ENCODE measurements around the gene MEGF6.
"Not testable (repeated sequence)": the region's sequence is repeated elsewhere in the genome, so short reads cannot be mapped to it uniquely, and the experiment has no call there.

The MEGF6 gene

DNA sequence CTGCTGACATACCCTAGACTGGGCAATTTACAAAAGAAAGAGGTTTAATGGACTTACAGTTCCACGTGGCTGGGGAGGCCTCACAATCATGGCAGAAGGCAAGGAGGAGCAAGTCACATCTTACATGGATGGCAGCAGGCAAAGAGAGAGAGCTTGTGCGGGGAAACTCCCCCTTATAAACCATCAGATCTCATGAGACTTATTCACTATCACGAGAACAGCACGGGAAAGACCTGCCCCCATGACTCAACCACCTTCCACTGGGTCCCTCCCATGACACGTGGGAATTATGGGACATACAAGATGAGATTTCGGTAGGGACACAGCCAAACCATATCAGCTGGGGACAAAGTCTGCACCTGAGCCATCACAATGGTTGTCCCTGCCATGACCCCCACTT, 35.8 kb downstream of the MEGF6 start:
- not testable (repeated sequence) for DNase-seq (ENCODE audit: low spot score)

DNA sequence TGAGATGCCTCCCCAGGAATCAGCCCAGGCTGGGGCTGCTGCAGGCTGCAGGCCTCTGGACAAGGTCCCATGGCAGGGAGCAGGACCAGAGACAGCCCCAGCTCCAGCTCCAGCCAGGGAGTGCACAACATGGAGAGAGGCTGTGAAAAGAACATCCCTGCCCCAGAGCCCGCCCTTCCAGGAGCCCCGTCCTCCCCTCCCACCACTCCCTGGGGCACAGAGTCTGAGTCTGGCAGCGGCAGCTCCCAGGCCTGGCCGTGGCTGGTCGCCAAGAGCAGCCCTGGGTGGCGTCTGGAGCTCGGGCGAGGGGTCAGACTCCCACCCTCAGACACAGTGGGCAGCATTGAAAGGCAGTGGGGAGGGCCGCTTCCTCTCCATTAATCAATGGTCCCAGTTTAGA, 37.8 kb downstream of the MEGF6 start:
- no peak for DNase-seq (ENCODE audit: low spot score)

DNA sequence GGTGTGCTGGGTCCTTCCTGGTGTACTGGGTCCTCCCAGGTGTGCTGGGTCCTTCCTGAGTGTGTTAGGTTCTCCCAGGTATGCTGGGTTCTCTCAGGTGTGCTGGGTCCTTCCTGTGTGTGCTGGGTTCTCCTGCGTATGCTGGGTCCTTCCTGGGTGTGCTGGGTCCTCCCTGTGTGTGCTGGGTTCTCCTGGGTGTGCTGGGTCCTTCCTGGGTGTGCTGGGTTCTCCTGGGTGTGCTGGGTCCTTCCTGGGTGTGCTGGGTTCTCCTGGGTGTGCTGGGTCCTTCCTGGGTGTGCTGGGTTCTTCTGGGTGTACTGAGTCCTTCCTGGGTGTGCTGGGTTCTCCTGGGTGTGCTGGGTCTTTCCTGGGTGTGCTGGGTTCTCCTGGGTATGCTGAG, 38.7 kb downstream of the MEGF6 start:
- DNase-seq (ENCODE audit: low spot score), result not testable (repeated sequence)

DNA sequence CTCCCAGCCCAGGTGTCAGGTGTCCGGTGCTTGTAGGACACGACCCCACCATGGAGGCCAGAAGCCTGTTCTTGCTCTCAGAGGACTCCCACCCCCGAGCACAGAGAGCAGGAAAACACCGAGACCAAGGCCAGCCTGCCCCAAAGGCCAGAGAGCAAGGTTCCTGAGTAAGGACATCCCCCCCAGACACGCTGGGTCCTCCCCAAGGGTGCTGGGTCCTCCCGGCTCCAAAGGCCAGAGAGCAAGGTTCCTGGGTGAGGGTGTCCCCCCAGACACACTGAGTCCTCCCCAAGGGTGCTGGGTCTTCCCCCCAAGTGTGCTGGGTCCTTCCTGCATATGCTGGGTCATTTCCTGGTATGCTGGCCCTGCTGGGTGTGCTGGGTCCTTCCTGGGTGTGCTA, 40.0 kb downstream of the MEGF6 start:
- DNase-seq (ENCODE audit: low spot score), result no peak

DNA sequence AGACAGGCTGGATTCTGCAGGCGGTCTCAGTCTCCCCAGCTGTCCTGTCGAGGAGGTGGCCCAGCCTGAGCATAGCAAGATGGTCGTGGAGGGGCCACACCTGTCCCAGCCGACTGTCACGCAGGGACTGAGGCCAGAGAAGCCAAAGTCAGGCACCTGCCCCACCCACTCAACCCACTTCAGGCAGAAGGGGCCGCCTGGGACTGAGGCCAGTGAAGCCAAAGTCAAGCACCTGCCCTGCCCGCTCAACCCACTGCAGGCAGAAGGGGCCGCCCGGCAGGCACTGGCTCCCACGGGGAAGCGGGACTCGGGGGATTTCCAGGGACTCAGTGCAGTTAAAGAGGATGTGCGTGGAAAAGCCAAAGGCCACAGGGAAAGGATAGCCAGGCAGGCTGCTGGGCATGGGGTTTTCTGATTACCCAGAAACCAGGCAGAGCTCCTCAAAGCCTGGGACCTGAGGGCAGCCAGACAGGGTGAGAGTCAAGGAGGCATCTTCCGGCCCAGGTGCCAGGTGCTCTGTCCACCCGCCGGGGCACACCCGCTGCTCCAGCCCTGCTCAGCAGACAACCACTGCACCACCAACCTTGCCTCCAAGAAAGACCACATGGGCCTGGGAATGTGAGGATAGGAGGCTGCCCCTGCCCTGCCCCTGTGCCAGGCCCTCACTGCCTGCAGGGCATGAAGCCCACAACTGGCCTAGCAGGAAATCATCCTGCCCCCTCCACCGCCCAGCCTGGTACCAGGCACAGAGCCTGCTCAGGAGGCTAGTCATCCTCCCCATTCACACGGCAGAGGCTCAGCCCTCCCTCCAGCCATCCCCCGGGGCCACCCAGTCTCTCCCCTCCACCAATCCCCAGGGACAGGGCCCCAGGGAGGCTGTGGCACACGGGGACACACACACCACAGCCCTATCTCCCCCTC, 41.0 kb downstream of the MEGF6 start:
- no peak for DNase-seq (ENCODE audit: low spot score)

DNA sequence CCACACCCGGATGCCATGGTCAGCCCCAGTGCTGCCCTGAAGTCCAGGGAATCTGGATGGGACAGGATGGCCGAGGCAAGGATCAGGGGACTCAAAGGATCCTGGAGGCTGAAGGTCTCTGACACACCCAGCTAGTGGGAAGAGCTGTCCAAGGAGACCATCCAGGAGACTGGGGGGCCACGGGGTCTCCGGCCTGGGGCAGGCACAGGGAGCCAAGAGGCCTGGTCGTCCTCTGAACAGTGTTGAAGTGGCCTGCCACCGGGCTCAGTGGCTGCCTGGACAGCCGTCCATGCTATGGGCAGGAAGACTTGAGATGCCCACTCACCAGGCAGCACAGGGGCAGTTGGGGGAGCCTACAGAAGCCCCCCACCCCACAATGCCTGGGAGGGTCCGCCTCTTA, 41.9 kb downstream of the MEGF6 start:
- no peak for DNase-seq (ENCODE audit: low spot score)

DNA sequence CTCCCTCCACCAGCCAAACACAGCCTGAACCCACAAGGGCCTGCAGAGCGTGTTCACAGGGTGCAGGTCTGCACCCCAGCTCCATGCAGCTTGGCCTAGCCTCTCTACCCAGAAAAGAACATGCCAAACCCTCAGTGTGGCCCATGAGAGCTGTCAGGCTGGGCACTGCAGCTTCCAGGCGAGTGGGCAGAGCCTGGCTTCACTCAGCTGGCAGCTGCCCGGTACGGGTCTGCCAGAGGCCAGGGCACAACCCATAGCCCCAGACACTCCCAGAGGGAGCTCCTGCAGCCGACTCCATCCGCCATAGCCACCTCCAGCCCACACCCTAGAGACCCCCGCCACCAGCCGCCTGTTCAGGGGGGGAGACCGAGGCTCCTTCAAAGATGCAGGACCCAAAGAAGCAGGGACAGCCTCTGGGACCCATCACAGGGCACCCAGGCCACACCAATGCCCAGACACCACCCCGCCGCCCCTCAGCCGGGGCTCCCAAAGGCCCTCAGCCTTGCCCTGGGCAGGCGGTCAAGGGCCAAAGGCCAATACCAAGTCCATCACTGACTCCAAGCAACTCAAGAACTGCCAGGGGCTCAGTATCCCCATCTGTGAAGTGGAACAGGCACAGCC, 42.4 kb downstream of the MEGF6 start:
- DNase-seq (ENCODE audit: low spot score), result no peak

DNA sequence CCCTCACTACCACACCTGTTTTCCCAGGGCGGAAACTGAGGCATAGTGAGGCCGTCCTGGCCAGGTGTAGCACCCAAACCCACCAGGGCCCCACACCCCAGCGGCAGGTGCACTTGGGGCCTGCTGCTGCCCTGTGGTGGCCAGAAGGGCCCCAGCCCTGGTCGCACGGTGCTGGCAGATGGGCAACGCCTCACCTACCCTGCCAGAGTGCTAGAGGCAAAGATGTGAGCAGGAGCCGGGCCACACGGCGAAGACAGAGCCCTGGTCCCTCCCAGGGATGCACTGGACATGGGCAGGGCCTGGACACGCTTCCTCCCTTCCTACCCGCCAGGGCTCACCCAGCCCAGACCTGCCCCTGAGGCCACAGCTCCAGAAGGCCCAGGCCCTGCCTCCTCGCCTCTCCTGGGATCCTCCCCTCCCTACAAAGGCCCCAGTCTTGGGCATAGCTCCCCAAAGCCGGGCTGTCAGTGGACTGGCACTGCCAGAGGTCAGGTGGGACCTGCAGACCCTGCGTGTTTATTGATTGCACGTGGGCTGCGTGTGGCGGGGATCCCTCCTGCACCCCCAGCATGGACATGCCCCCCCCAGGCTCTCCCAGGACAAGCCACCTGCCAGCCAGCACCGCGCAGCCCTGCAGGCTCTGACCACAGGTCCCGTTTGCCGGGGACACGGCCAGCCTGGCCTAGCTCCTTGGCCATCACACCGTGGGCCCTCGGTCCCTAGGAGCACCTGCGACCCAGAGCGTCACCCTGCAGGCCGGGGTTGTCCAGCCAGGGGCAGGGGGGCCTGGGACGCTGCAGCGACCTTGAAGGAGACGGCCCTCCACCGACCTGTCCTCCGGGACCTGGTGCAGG, 44.1 kb downstream of the MEGF6 start:
- no peak for DNase-seq (ENCODE audit: low spot score)

DNA sequence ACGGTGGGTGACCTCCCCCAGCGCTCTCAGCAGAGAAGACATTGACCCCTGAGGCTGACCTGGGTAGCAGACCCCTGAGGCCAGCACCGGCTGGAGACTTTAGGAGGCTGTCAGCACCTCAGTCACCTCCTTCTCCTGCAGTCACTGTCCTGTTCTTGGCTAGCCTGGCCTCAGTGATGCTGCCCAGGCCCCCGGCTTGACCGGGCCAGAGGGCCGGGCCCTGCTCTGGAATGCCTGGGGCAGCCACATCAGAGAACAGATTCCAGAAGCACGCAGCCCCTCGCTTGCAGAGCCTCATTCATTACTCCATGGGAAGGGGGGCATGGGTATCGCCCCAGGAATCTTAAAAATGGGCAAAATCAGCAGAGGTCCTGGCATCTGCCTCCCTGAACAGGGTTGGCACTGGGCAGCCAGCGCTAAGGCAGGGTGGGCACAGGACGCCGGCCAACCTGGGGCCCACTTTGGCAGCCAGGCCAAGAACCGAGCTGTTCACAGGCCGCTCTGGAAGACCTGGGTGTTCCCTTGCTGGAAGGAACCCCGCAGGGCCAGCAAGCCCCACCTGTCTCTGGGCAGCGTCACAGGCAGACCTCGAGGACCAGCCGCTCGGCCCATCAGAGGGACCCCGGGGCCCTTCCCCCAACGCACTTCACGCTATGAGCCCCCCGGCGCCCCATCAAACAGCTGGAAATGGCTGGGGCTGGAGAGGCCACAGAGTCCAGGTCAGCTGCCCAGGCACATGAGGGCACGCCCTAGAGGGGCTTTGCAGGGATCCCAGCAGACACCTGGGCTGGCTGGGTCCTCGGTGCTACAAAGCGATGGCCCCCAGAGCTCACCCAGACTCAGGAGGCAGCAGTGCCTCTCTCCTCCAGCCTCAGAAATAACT, 45.1 kb downstream of the MEGF6 start:
- DNase-seq (ENCODE audit: low spot score), result no peak

DNA sequence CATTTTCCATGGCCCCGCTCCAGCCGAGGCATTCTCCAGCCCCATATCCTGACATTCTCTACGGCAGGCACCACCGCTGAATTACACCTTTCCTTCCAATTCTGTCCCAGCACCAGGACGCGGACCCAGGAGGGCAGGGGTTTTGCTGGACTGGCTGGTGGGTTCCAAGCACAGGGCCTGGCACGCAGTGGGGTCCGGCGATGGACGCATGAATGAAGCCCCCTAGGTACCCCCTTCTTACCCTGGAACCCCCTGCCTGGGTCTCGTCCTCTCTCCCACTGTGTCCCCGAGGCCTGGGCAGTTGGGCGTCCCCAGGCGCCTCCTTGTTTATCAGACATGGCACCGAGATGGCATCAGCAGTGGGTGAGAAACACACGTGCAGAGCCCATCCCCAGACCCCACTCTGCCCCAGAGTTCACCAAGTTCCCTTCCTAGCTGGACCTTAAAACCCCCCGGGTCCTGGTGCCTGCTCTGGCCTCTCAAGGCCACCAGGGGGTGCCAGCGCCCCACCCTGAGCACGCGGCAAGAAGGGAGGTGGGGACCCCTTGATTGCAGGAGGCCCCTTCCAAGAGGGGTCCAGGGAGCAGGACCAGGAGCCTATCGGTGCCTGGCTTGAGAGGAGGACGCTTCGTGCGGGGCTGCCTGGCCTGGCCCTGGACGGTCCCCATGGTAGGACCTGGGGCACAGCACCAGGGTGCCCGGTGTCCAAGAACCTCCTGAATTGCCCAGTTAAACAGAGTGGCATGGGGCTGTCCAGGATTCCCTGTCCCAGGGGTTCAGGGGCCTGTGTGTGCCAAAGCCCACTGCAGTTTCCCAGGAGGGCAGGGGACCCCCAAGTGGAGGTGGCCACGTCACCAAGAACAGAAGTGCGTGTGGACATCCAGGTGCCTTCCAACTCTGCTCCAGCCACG, 46.1 kb downstream of the MEGF6 start:
- DNase-seq (ENCODE audit: low spot score), result peak; percentile 86

DNA sequence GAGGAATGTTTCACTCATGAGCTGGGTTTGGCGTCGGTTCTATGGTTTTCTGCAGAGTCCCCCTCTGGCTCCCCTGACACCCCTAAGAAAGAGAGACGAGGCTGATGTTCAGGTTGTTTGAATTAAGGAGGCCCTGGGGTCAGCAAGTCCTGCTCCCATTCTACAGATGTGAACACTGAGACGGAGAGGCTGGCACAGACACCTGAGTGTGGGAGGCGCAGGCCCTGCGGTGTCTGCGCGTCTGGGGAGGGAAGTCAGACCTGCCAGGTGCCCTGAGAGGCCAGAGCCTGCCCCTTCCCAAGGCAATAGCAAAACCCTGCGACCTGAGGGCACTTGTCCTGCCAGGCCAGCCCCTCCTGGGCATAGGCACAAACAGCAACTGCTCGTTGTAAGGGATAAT, 47.7 kb downstream of the MEGF6 start:
- no peak for DNase-seq (ENCODE audit: low spot score)

DNA sequence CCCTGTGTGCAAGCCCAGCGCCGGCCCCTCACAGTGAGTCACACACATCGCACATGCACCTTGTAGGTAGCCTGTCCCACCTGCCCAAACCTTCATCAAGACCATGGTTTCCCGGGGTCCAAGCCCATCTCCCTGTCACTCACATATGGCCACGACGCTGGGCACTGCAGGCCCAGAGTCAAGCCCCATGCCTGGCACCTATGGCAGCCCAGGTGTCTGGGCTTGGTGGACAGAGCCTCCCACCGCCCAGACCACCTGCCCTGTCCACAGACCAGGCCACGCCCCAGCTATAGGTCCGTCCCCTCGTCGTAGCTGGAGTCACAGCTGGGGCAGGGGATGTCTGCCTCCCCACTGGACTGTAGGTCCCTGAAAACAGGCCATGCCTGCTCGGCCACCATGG, 48.2 kb downstream of the MEGF6 start:
- no peak for DNase-seq (ENCODE audit: low spot score)

DNA sequence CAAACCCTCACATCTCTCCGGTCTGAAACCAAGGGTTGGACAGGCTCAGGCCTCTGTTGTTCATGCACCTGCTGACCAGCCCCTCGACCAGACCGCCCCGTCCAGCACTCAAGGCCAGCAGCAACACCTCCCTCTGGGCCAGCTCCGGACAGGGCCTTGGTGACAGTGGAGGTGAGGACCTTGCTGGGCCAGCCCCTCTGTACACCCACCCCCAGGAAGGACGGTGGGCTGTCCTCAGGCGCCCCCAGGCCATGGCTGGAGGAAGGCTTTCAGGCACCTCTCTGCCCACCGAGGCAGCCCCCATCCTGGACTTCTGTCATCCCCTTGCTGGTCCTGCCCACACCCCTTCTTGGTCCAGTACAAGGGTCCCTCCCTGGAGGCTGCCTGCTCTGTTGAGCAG, 48.6 kb downstream of the MEGF6 start:
- DNase-seq (ENCODE audit: low spot score), result no peak

DNA sequence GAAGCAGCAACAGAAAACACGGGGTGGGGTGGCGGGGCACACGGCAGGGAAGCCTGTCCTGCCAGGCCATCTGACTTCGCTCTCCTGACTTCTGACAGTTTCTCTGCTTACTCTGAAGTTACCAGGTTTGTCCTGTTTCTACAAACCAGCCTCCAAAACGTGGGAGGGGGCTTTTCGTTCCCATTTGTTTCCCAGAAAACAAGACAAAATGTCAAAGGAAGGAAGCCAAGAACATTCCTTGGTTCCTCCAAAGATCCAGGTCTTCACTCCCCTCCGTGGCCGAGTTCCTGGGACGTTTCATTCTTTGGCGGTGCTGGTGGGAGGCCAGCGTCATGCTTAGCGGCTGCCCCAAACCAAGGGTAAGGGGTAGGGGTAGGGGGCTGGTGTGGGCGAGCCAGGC, 49.6 kb downstream of the MEGF6 start:
- no peak for DNase-seq (ENCODE audit: low spot score)

DNA sequence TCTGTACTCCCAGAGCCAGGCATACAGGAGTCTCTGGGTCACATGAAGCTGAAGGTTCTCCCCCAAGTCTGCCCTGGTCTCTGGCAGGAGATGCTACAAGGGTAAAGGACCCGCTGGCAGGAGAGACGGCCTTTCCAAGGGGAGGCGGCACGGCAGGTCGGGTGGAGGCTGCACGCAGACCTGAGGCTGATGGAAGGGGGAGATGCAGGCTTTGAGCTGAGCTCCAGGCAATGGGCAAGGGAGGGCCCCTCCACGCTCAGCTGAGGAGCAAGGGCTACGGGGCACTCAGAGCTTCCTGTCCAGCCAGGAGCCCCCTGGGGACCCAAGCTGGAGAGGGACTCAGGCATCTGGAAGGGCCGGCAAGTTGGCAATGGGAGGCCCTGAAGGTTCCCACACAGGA, 50.3 kb downstream of the MEGF6 start:
- no peak for DNase-seq (ENCODE audit: low spot score)

DNA sequence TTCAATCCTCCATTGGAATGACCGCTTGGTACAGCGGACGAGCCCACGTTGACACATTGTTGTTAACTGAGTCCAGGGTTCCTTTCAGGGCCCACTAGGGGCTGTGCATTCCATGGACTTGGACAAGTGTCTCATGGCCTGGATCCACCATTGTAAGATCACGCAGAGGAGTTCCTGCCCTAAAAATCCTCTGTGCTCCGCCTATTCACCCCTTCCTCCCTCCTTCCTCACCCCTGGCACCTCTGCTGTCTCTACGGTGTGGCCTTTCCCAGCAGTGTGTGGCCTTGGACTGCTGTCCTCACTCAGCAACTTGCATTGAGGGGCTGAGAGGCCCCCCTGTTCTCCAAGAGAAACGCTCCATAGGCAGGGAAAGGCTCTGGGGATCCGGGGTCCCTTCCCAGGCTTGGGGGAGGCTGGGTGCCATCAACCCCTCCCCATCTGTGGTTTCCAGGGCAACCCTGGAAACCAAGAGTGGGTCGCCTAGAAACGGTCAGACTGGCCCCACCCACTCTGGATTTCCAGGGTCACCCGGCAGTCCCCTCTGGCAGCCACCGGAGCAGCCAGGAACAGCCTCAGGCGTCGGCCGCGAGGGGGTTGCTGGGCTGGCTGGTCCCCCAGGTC, 50.9 kb downstream of the MEGF6 start:
- DNase-seq (ENCODE audit: low spot score), result no peak

DNA sequence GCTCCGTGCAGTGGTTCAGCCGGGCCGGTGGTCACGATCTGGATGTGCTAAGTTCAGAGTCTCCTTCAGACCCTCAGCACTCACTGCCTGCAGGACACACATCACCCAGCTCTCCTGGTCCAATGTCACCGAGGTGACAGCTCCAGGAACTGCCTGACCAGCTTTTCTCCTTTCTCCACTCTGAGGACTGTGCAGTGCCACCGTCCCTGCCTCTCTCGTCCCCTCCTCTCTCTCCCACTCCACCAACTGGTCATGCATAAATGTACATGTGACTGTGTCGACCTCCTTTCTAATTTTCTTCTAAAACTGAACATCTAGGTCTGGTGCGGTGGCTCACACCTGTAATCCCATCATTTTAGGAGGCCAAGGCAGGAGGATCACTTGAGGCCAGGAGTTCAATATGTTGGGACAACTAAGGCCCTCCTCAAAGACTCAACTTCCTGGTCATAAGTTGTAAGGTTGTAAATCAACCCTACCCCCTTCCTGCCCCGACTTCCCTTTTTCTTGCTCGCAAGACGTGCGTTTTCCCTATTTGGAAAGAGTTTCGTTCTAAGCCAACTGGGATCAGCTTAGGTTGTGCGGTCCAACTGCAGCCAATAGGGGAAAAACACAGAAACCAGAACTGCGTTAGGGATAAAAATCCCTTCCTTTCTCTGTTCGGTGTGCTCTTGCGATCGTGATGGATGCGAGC, 53.1 kb downstream of the MEGF6 start:
- no peak for DNase-seq (ENCODE audit: low spot score)

DNA sequence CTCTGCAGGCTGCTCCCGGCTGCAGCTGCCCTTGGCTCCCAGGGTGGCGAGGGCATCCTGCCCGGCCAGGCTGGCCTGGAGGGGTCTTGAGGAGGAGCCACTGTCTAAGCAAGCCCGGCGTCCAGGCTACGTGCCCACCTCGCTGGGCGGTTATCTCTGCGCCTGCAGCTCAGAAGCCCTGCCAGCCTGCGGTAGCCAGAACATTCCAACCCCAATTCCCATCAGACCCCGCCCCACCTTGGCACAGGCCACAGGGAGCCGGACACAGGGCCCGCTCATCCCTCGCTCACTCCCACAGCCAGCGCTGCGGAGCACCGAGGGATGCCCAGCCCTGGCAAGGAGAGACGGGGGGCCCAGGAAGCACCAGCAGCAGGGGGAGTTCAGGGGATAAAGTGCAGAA, 53.9 kb downstream of the MEGF6 start:
- DNase-seq (ENCODE audit: low spot score), result no peak

DNA sequence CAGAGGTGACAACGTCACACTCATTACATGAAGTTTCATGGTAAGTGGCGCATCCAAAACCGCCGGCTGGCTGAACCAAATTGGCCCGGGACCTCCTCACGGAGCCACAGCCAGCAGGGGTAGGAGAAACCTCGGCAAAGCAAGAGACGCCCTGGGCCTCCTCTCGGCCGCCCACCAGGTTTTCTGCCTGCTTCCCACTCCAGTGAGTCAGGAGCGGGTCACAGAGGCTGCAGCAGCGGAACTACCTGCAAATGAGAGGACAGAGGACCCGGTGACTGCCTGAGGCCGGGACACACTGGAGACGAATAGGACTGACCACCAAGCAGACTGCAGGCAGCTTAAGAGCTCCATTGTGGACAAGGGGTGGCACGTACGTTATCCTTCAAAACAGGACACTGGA, 55.0 kb downstream of the MEGF6 start:
- DNase-seq (ENCODE audit: low spot score), result no peak

Measured in hepatic stellate cell (primary cell).